GM21423 (cell line): ENCODE results near the gene WDR6.

Experiments
- ATAC-seq: cut with Tn5 transposase; IDR thresholded peaks from one replicate; pipeline ENCODE4 v1.9.1; 2021; ENCODE audit warnings: mild to moderate bottlenecking, moderate library complexity; ENCODE audit not compliant: unreplicated experiment

Gene WDR6

DNA sequence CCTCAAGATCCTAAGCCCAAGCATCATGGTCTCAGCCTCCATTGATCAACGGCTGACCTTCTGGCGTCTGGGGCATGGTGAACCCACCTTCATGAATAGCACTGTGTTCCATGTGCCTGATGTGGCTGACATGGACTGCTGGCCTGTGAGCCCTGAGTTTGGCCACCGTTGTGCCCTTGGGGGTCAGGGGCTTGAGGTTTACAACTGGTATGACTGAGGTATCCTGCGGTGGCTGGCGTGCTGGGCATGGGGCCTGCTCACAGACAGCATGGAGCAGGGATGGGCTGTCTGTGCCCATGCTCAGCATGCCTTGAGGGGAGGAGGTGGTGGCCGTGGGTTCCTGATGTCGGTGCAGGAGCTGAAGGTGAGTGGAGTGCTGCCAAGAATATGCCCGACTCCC, 7.9 kb downstream of the WDR6 start:
- ATAC-seq = no peak

DNA sequence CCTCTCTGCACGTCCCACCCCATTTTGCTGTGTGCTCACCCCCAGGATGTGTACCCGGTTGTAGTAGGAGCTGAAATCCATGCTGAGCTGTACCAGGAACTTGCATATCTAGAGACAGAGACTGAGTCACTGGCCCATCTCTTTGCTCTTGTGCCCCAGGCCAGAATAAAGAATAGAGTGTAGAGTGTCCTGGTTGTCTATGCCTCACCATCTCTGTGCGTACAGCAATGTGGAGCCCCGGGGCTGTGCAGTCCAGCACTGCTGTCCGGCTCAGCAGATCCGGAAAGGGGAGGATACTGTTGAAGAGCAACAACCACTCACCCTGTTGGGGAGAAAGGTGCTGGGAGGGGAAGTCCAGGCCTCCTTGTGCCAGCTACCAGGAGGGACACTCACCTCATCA, 8.6 kb downstream of the WDR6 start:
- ATAC-seq = no peak

DNA sequence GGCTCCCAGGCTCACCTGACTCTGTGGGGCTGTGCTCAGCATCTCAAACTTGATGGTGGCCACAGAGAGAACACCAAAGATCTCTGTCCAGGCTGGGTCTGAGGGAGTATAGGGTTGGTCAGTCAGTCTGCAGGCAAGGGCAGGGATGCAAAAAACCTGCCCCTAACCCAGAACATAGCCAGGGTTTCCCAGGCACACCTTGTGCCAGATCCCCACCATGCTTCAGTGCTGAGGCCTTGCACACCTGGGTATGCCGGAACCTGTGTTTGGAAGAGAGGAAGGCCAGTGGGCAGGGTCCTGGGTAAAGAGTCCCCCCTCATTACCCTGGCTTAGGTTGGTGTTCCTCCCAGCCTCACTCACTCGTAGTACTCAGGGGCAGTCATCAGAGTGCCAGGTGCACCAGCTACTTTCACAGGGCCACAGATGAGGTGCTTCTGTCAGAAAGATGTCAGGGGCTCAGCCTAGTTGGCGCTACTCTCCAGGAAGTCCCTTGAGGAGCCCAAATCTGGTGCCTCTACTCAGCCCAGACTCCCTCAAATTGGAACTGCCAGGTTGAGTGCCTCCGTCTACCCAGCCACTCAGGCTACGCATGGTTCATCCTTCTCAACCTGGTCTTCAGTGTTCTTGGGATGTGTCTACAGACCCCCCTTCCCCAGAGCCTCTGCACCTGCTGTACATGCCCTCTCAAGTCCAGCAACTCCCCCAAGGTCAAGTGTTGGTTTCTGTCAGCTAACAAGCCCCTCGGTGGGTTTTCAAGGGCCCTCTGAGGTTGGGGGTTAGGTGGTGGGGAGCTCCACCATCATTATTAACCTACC, 9.4 kb downstream of the WDR6 start:
- ATAC-seq = no peak

GRCh38 chr3:49017229-49017970, 10.2 kb downstream of the WDR6 start:
- no peak for ATAC-seq

DNA sequence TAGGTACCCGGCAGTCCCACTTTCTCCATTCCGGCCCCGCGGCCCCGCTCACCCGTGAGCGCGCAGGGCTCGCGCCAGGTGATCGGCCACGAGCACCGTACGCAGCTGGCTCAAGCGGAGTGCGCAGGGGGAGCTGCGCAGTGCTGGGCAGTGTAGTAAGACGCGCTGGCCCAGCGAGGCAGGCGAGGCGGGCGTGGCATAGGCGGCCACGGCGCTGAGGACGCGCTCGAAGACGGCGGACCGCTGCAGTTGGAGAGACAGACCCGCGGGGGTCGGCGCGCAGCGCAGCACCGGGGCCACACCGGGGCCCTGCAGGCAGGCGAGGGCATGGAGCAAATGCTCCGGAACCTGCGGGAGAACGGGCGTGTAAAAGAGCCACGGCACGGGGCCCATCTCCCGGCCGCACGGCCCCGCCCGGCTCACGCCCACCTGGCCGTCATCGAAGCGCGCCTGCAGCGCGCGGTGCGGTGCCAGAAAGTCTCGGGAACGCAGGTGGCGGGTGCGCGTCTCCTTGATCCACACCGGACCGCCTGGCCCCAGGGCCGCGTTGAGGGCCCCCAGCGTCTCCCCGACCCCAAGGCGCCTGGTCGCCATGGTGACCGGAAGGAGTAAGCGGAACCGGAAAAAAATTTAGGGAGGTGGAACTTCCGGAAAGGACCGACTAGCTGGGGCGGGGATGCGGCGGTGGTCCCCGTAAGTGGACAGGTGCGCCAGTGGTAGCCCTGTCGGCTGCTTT, 10.9 kb downstream of the WDR6 start, which contains the start of gene DALRD3:
Gene DALRD3 (minus strand): TSS at position 610 of the 736 bp plus-strand sequence. CDS start 16 bp downstream, at position 594.
- ATAC-seq = no peak

DNA sequence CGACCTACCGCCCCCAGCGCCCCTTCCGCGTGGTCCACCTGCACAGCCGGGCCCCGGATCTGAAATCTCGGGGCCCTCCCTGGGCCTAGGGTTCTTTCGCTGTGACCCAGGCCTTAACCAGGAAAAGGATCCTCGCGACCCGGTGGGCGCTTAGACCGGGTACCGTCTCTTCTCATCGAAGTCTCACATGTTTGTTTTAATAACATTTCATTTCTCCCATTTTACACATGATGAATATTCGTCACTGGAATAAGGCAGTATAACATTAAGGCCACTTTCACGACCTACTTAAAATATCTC, 11.5 kb downstream of the WDR6 start:
- ATAC-seq = no peak

- no peak for ATAC-seq
These were observed 12.7 kb downstream of the WDR6 start for GRCh38 chr3:49019941-49020329.

GRCh38 chr3:49020330-49021212, 13.4 kb downstream of the WDR6 start:
- no peak for ATAC-seq

GRCh38 chr3:49021213-49021812, 14.1 kb downstream of the WDR6 start:
- peak; percentile 53 for ATAC-seq

DNA sequence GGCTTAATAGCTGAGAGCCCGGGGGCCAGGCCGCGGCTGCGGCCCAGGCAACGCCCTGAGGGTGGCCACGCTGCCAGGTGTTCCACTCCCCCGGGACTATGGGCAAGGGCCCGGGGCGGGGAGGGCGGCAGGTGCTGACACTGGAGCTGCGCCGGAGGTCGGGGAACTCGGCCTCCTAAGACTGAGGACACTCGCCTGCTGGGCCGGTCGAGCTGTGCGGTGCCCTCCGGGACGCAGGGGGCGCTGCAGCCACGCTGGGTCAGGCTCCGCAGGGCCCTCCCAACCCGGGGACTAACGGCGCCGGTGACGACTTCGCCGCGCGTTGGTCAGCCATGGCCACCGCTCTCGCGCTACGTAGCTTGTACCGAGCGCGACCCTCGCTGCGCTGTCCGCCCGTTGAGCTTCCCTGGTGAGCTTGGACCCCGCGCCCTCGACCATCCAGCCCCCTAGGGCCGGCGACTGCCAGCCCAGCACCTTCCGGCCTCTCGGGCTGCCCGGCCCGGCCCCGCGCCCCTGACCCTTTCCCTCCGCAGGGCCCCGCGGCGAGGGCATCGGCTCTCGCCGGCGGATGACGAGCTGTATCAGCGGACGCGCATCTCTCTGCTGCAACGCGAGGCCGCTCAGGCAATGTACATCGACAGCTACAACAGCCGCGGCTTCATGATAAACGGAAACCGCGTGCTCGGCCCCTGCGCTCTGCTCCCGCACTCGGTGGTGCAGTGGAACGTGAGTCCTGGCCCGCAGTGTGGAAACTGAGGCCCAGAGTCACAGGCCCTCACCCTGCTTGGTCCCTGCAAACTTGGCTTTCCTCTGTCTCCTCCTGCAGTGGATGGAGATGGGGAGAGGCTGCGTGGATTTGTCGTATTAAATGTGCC, 14.9 kb downstream of the WDR6 start, which contains the start of gene NDUFAF3:
Gene NDUFAF3 (plus strand): TSS at position 309 of the 875 bp plus-strand sequence. CDS start 24 bp downstream, at position 333.
- ATAC-seq = peak; percentile 54

DNA sequence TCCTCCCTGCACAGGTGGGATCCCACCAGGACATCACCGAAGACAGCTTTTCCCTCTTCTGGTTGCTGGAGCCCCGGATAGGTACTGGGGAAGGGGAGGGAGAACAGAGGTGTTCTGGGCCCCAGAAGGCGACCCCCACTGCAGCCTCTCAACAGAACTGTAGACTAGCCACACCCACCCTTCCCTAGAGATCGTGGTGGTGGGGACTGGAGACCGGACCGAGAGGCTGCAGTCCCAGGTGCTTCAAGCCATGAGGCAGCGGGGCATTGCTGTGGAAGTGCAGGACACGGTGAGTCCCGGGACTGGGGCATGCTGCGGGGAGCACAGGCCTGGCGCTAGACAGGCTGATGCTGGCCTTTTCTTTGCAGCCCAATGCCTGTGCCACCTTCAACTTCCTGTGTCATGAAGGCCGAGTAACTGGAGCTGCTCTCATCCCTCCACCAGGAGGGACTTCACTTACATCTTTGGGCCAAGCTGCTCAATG, 15.5 kb downstream of the WDR6 start:
- no peak for ATAC-seq

GRCh38 chr3:49023775-49024174, 16.6 kb downstream of the WDR6 start:
- no peak for ATAC-seq

DNA sequence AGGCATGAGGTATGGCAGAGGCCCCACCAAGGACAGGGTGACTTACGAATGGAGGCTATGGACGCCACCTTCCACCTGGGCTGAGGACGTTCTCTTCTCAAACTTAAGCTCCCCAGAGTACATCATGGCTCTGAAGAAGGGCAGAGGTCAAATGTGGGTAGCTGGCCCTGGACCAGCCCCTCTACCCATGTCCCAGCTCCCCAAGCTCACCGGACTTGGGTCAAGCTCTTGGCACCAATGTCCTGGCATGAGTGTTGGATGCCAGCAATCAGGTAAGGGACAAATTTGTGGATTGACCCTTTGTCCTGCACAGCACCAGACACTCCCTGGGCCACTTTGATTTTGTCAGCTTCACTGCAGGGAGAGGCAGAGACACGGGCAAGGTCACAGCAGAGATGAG, 17.3 kb downstream of the WDR6 start:
- ATAC-seq = no peak

DNA sequence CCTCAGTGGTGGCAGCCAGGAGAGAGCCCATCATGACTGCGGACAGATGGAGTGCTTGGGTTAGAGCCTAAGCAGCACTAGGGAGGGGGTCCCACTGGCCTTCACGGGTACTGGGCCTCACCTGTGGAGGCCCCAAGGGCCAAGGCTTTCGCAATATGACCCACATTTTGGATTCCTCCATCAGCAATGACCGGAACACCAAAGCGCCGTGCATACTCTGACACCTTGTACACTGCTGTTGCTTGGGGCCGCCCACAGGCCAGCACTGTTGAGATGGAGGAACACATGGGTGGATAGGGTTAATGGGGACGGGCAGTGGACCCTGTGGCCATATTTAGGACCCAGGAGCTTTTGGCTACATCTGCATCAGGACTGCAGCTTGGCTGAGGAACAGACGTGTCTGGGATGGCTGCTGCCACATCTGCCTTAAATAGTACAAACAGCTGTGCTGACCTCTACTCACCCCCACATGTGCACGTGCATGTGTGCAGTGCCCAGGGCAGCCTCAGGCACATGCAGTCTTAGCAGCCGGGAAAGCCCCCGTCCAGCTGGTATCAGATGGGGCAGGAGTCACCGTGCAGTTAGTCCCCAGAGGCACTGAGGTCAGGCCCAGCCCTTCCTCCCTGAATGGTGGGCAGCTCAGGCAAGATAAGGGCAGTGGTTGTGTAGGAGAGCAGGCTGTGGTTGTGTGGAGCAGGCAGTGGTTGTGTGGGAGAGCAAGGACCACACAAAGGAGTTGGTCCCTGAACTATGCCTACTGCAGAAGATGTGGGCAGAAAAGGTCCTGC, 18.0 kb downstream of the WDR6 start:
- ATAC-seq = no peak

DNA sequence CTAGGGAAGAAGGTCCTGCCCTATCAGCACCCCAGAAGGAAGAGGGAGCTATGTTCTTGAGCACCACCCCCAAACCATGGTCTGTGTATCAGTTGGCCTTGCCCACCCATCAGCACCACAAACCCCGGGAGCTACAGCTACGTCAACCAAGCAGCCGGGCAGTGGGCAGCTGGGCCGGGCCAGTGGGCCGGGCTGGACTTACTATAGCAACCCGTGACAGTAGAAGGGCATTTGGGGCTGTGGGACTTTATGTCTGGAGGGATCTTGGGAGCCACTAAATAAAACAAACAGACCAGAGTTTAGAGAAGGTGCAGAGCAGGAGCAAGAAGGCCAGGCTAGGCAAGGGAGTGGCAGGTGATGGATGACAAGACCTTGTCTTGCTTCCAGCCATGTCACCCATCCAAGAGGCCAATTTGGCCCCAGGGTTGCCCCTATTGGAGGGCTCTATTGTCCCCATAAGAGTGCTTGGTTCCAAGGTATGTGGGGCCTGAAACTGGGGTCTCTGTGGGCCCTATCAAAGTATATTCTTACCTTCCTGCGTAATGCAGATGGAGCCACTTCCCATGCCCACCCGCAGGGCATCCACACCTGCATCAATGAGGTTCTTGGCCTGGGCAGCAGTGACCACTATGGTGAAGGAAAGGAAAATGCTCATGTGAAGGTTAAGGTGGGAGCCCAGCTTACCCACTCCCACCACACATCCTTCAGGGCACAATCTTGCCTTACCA, 18.8 kb downstream of the WDR6 start:
- no peak for ATAC-seq

DNA sequence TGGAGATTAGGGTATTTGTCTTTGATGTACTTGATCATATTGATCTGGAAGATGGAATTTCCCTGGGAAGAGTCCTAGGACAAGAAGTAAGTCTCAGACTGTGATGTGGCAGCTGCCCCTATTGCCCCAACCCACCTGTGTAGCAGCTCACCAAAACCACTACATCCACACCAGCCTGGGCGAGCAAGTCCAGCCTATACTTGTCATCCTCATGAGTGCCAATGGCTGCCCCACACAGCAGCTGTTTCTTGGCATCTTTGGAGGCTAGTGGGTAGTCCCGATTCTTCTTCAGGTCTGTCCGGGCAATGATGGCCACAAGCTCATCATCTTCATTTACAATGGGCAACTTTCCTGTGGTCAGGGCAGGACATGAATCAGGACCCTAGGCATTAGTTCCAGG, 19.3 kb downstream of the WDR6 start:
- no peak for ATAC-seq

DNA sequence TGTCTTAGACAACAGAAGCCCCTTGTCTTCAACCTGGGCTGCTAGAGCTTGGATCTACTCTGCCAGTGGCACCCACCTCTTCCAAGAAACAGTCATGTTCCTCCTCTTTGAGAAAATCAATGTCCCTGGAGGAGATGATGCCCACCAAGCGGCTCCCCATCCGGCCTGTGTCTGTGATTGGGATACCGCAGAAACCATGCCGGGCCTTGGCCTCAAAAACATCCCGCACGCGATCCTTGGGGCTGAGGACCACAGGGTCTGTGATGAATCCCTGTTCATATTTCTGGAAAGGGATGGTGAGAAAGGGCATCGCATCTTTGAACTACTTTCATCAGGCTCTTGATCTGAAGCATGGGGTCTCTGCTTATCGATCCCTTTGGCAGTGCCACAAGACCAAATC, 20.4 kb downstream of the WDR6 start:
- no peak for ATAC-seq

- no peak for ATAC-seq
These were observed 21.1 kb downstream of the WDR6 start for GRCh38 chr3:49028298-49028672.
